Measurements from ENCODE around the gene RAB3B.

Gene RAB3B

GRCh38 chr1:51948491-51948915 lies 42.0 kb downstream of the RAB3B start:
- Histone ChIP-seq H3K9me3 (ENCODE audit: low read length) (peaks cover 5% of the 10 kb centered on the region), H3K4me3 (ENCODE audit: low read depth, low read length, poor library complexity, severe bottlenecking) (no peak overlapping the region), H3F3A (ENCODE audit: insufficient read depth, low read length) (no peaks in the 10 kb centered on the region), H3K36me3 (ENCODE audit: insufficient read depth, low read length) (no peaks in the 10 kb centered on the region), H3K9ac (ENCODE audit: low read length) (no peak overlapping the region), H3K4me1 (ENCODE audit: insufficient read depth, low read length, severe bottlenecking) (no peaks in the 10 kb centered on the region), H2AFZ (ENCODE audit: low read length) (no peak overlapping the region), H4K20me1 (ENCODE audit: insufficient read depth, low read length) (no peaks in the 10 kb centered on the region), H3K9me2 (ENCODE audit: low read depth, low read length) (no peaks in the 10 kb centered on the region), H3K27ac (ENCODE audit: low read depth, low read length, poor library complexity, severe bottlenecking) (no peak overlapping the region), H3K27me3 (ENCODE audit: insufficient read depth, low read length) (no peaks in the 10 kb centered on the region; the same call in 1 of the 2 replicates), H3K79me2 (ENCODE audit: insufficient read depth, low read length) (no peaks in the 10 kb centered on the region), H3K4me2 (ENCODE audit: low read length) (no peak overlapping the region)
- TF ChIP-seq EZH2 (IDR thresholded peaks at IDR 0.05; ENCODE audit: borderline replicate concordance, low read length): no peak
- TF ChIP-seq, protein P1, sequence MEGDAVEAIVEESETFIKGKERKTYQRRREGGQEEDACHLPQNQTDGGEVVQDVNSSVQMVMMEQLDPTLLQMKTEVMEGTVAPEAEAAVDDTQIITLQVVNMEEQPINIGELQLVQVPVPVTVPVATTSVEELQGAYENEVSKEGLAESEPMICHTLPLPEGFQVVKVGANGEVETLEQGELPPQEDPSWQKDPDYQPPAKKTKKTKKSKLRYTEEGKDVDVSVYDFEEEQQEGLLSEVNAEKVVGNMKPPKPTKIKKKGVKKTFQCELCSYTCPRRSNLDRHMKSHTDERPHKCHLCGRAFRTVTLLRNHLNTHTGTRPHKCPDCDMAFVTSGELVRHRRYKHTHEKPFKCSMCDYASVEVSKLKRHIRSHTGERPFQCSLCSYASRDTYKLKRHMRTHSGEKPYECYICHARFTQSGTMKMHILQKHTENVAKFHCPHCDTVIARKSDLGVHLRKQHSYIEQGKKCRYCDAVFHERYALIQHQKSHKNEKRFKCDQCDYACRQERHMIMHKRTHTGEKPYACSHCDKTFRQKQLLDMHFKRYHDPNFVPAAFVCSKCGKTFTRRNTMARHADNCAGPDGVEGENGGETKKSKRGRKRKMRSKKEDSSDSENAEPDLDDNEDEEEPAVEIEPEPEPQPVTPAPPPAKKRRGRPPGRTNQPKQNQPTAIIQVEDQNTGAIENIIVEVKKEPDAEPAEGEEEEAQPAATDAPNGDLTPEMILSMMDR (IDR thresholded peaks at IDR 0.05; ENCODE audit: low read length): no peak

- H3K9me3 ChIP-seq (ENCODE audit: low read length): peaks cover 10% of the 10 kb centered on the region
- H2AFZ ChIP-seq (ENCODE audit: low read length): no peak overlapping the region
- H3K79me2 ChIP-seq (ENCODE audit: insufficient read depth, low read length): no peaks in the 10 kb centered on the region
- no peaks in the 10 kb centered on the region for H4K20me1 ChIP-seq (ENCODE audit: insufficient read depth, low read length)
- no peaks in the 10 kb centered on the region; the same call in 1 of the 2 replicates for H3K27me3 ChIP-seq (ENCODE audit: insufficient read depth, low read length)
- no peak overlapping the region for H3K4me2 ChIP-seq (ENCODE audit: low read length)
- H3K4me1 ChIP-seq (ENCODE audit: insufficient read depth, low read length, severe bottlenecking): no peaks in the 10 kb centered on the region
- TF ChIP-seq, protein P1 (IDR thresholded peaks at IDR 0.05; ENCODE audit: low read length): no peak
- TF ChIP-seq EZH2 (IDR thresholded peaks at IDR 0.05; ENCODE audit: borderline replicate concordance, low read length): no peak
- no peak overlapping the region for H3K27ac ChIP-seq (ENCODE audit: low read depth, low read length, poor library complexity, severe bottlenecking)
- no peak overlapping the region for H3K9ac ChIP-seq (ENCODE audit: low read length)
- no peaks in the 10 kb centered on the region for H3F3A ChIP-seq (ENCODE audit: insufficient read depth, low read length)
- 0 out of 2 replicates have a peak, but pooled peaks cover 3% of the 10 kb centered on the region for H3K36me3 ChIP-seq (ENCODE audit: insufficient read depth, low read length)
- H3K9me2 ChIP-seq (ENCODE audit: low read depth, low read length): no peaks in the 10 kb centered on the region
- H3K4me3 ChIP-seq (ENCODE audit: low read depth, low read length, poor library complexity, severe bottlenecking): no peak overlapping the region
These were observed 44.2 kb downstream of the RAB3B start for GRCh38 chr1:51946300-51946699.

GRCh38 chr1:51945591-51945990 lies 44.9 kb downstream of the RAB3B start:
- H3K79me2 ChIP-seq (ENCODE audit: insufficient read depth, low read length): no peaks in the 10 kb centered on the region
- peaks cover 16% of the 10 kb centered on the region for H3K9me3 ChIP-seq (ENCODE audit: low read length)
- H3K36me3 ChIP-seq (ENCODE audit: insufficient read depth, low read length): 0 out of 2 replicates have a peak, but pooled peaks cover 5% of the 10 kb centered on the region
- no peaks in the 10 kb centered on the region for H4K20me1 ChIP-seq (ENCODE audit: insufficient read depth, low read length)
- H3K4me3 ChIP-seq (ENCODE audit: low read depth, low read length, poor library complexity, severe bottlenecking): no peak overlapping the region
- H3K4me2 ChIP-seq (ENCODE audit: low read length): no peak overlapping the region
- no peak overlapping the region for H3K9ac ChIP-seq (ENCODE audit: low read length)
- TF ChIP-seq, protein P1 (IDR thresholded peaks at IDR 0.05; ENCODE audit: low read length): no peak
- no peak for TF ChIP-seq EZH2 (IDR thresholded peaks at IDR 0.05; ENCODE audit: borderline replicate concordance, low read length)
- H3F3A ChIP-seq (ENCODE audit: insufficient read depth, low read length): no peaks in the 10 kb centered on the region
- H3K4me1 ChIP-seq (ENCODE audit: insufficient read depth, low read length, severe bottlenecking): no peaks in the 10 kb centered on the region
- no peak overlapping the region for H2AFZ ChIP-seq (ENCODE audit: low read length)
- H3K27ac ChIP-seq (ENCODE audit: low read depth, low read length, poor library complexity, severe bottlenecking): no peak overlapping the region
- H3K9me2 ChIP-seq (ENCODE audit: low read depth, low read length): no peaks in the 10 kb centered on the region
- no peaks in the 10 kb centered on the region; the same call in 1 of the 2 replicates for H3K27me3 ChIP-seq (ENCODE audit: insufficient read depth, low read length)
